ENCODE measurements around the gene CSAD. TPM values are rescaled to one million over a fixed set of nuclear protein-coding genes. Genes with fewer than 3 reads are reported as not detected.
"Not testable (repeated sequence)": the region's sequence is repeated elsewhere in the genome, so short reads cannot be mapped to it uniquely, and the experiment has no call there.

Gene CSAD
- total RNA-seq, 1 experiment from 2014 or later: 1.7 TPM

GRCh38 chr12:53205747-53206419 lies 25.2 kb upstream of the CSAD start:
- no peak for DNase-seq (ENCODE audit: low read depth, low spot score)
- in situ Hi-C loops (cut with HindIII; ENCODE audit: low pct_unique_long_range_greater_than_20kb, low sequenced_read_pairs): no loop called here

GRCh38 chr12:53204351-53204750 lies 23.6 kb upstream of the CSAD start:
- DNase-seq (ENCODE audit: low read depth, low spot score): no peak
- in situ Hi-C loops (cut with HindIII; ENCODE audit: low pct_unique_long_range_greater_than_20kb, low sequenced_read_pairs): no loop called here

- DNase-seq (ENCODE audit: low read depth, low spot score); in situ Hi-C loops (cut with HindIII; ENCODE audit: low pct_unique_long_range_greater_than_20kb, low sequenced_read_pairs): not testable (repeated sequence)
Measured at GRCh38 chr12:53202316-53202715, 21.6 kb upstream of the CSAD start.

GRCh38 chr12:53201639-53202038 lies 20.9 kb upstream of the CSAD start:
- in situ Hi-C loops (cut with HindIII; ENCODE audit: low pct_unique_long_range_greater_than_20kb, low sequenced_read_pairs): no loop called here
- DNase-seq (ENCODE audit: low read depth, low spot score): no peak

DNA sequence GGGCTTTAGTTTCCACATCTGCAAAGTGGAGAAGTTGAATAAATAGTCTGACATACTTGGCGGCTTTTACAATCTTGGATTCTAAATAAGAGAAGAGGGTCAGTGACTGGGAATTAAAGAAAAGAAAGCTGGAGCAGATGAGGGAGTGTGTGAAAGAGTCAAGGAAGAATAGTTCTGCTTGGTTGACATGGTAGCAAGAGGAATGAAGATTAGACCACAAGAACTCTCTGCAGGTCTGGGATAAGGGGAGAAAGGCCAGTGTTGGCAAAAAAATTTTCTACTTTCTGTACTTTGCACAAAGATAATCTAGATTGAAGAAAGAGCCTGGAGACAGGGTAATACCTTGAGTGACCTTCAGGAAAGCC lies 20.4 kb upstream of the CSAD start:
- in situ Hi-C loops (cut with HindIII; ENCODE audit: low pct_unique_long_range_greater_than_20kb, low sequenced_read_pairs): no loop called here
- DNase-seq (ENCODE audit: low read depth, low spot score): no peak

DNA sequence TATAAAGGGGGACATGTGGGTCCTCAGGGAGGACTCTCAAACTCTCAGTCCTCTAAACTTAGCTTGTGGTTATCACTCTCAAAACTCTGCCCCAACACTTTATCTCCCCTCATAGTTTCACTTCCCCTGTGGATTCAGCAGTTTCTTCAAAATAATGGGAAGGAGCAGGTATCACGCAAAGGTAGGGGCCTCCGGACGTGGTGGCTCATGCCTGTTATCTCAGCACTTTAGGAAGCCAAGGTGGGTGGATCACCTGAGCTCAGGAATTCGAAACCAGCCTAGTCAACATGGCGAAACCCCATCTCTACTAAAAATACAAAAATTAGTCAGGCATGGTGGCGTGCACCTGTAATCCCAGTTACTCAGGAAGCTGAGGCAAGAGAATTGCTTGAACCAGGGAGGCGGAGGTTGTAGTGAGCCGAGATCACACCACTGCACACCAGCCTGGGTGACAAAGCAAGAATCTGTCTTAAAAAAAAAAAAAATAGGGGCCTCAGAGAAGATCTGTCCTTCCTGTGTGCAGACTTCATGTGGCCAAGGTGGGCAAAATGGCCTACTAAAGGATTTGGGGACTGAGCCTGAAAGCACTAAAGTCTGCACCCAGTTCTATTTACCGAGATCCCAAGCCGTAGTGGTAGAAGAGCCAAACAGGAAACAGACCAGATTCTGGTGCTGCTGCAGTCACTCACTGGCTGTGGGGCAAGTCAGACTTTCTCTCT lies 19.9 kb upstream of the CSAD start:
- in situ Hi-C loops (cut with HindIII; ENCODE audit: low pct_unique_long_range_greater_than_20kb, low sequenced_read_pairs): no loop called here

GRCh38 chr12:53200107-53200457 lies 19.4 kb upstream of the CSAD start:
- in situ Hi-C loops (cut with HindIII; ENCODE audit: low pct_unique_long_range_greater_than_20kb, low sequenced_read_pairs): no loop called here
- no peak for DNase-seq (ENCODE audit: low read depth, low spot score)

More for the DNA sequence above, 19.9 kb upstream of the CSAD start:
- DNase-seq (ENCODE audit: low read depth, low spot score): no peak

- in situ Hi-C loops (cut with HindIII; ENCODE audit: low pct_unique_long_range_greater_than_20kb, low sequenced_read_pairs): no loop called here
- no peak for DNase-seq (ENCODE audit: low read depth, low spot score)
Measured at GRCh38 chr12:53199700-53200099, 19.0 kb upstream of the CSAD start.

GRCh38 chr12:53198486-53199110 lies 17.9 kb upstream of the CSAD start:
- in situ Hi-C loops (cut with HindIII; ENCODE audit: low pct_unique_long_range_greater_than_20kb, low sequenced_read_pairs): no loop called here

DNA sequence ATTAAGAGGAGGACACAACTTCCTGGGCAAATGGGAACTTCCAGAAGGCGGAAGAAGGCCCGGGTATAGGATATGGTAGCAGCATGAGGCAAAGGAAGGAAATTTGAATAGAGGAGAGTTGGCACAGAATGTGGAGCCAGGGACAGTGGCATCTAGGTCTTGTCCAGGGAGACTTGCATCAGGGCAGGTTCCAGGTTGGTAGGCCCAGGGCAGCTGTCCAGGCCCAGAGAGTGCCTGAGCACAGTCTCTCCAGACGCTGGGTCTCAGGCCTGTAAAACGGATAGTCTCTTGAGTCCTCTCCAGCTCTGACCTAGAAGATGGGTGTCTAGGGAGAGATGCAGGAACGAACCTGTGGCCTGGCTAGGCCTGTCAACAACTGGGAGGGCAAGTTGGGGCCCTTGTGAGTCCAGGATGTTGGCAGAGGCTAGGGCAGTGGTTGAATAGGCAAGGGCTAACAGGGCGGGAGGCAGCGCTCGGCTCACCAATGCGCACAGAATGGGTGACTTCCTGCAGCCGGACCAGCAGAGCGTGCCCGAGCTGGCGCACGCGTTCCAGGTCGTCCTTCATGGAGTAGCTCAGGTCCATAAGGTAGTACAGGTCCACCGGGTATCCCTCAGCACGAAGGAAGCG lies 16.4 kb upstream of the CSAD start:
- in situ Hi-C loops (cut with HindIII; ENCODE audit: low pct_unique_long_range_greater_than_20kb, low sequenced_read_pairs): no loop called here
- DNase-seq (ENCODE audit: low read depth, low spot score): no peak

More at GRCh38 chr12:53198486-53199110, 17.9 kb upstream of the CSAD start:
- DNase-seq (ENCODE audit: low read depth, low spot score): no peak

DNA sequence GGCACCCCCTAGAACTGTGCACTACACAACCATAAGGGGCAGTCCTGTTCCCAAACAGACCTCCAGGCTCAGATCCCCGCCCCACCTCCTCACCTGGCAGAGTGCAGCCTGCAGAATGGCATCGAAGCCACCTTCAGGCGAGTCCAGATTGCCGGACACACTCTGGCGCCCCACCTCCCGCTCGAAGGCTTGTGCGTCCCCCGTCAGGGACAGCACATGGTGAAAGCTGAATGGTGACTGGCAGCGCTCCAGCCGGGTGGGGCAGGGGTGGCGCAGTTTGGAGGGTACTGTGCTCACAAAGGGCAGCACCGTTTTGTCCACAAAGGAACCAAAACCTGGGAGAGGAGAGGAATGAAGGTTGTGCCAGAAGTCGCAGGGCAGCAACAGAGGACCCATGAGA lies 15.8 kb upstream of the CSAD start:
- DNase-seq (ENCODE audit: low read depth, low spot score): no peak
- in situ Hi-C loops (cut with HindIII; ENCODE audit: low pct_unique_long_range_greater_than_20kb, low sequenced_read_pairs): no loop called here

DNA sequence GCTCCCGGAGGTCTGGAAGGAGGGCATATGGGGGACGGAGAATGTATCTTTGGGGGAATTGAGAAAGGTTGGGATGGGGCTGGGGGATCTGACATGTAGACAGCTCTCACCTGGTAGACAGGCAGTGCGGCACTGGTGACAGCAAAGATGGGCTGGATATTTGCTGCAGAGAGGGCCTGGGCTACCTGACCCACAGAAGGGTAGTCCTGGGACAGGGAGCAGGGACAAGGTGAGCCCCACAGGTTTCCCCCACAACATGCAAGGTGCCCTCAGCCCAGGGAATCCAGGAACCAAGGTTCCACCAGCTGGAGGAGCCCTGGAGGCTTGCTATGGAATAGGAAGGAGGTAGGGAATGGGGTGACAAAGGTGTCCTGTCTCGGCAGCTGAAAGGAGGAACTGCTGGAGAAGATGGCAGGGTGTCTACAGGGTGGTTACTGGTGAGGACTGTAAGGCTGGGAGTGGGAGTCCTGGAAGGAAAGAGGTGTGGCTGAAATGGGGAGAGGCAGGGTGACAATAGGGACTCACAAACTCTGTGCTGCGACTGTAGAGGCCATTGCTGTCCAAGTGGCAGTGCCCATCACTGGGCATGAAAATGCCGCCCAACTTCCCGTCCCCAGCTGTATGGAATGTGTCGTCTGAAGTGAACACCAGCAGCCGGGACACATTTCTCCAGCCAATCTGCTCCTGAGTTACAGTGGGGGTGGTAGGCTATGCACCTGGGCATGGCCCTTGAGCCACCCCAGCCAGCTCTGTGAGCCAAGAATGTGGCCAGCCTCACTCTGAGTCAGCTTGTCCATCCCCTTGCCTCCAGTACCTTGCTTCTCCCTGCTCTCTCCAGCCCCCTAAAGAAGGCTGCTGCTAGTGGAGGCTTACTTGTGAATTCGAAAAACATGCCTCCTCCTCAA lies 15.0 kb upstream of the CSAD start:
- DNase-seq (ENCODE audit: low read depth, low spot score): no peak
- in situ Hi-C loops (cut with HindIII; ENCODE audit: low pct_unique_long_range_greater_than_20kb, low sequenced_read_pairs): no loop called here

- DNase-seq (ENCODE audit: low read depth, low spot score): no peak
- in situ Hi-C loops (cut with HindIII; ENCODE audit: low pct_unique_long_range_greater_than_20kb, low sequenced_read_pairs): no loop called here
Measured at GRCh38 chr12:53194973-53195372, 14.2 kb upstream of the CSAD start.

- in situ Hi-C loops (cut with HindIII; ENCODE audit: low pct_unique_long_range_greater_than_20kb, low sequenced_read_pairs): no loop called here
Measured at GRCh38 chr12:53193985-53194716, 13.4 kb upstream of the CSAD start.

DNA sequence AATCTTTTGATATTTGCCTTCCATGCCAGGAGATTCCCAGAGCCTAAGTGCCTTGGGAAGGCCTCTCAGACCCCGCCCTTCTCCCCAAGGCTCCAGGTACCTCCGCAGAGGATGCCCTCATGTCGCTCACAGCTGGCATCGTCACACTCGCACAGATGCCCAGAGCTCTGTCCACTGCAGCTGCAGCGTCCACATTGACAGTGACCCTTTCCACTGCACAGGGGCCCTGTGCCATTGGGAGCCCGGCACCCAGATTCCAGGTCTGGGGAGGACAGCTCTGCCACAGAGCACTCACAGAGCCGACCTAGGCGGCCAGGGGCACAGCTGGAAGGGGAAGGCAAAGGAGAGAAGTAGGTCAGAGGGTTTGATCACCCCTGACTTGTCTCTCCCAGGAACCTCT lies 12.3 kb upstream of the CSAD start:
- DNase-seq (ENCODE audit: low read depth, low spot score): no peak
- in situ Hi-C loops (cut with HindIII; ENCODE audit: low pct_unique_long_range_greater_than_20kb, low sequenced_read_pairs): no loop called here

More at GRCh38 chr12:53193985-53194716, 13.4 kb upstream of the CSAD start:
- no peak for DNase-seq (ENCODE audit: low read depth, low spot score)

DNA sequence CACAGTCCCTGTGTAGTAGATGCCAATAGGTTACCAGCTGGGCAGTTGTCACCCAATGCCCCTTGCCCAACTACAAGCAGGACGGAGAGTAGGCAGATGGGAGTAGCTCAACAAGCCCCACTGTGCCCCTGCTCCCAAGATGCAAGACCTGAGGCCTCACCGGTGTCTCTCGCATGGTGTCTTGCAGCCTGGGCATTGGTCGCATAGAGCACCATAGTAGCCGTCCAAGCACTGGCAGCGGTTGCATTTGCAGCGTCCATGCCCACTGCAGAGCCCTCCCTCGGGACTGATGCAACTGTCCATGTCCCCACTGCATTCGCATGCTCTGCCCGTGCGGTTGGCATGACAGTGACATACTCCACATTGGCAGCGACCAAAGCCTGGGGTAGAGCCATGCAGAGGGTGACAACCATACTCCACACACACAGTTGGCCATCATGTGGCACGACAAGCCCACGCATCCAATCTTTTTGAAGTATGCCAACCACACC lies 11.9 kb upstream of the CSAD start:
- no peak for DNase-seq (ENCODE audit: low read depth, low spot score)
- in situ Hi-C loops (cut with HindIII; ENCODE audit: low pct_unique_long_range_greater_than_20kb, low sequenced_read_pairs): no loop called here

All from SK-MEL-5 (cell line).